Measurements from ENCODE around the gene CPNE7.
A peak's percentile ranks its signal among the peaks of the same experiment; 100 is the strongest.

Gene CPNE7

GRCh38 chr16:89575247-89576152, at the start of gene CPNE7:
CPNE7 (plus strand) TSS chr16:89575758; CDS start chr16:89575898, 140 bp downstream.
- DNase-seq = peak; percentile 29

- DNase-seq = no peak
Observed at GRCh38 chr16:89529097-89529496, 46.5 kb upstream of the CPNE7 start.

- no peak for DNase-seq
Observed at GRCh38 chr16:89530401-89531381, 44.9 kb upstream of the CPNE7 start.

- DNase-seq = no peak
Observed at GRCh38 chr16:89531821-89532526, 43.6 kb upstream of the CPNE7 start.

GRCh38 chr16:89534252-89534756, 41.3 kb upstream of the CPNE7 start:
- DNase-seq = no peak

GRCh38 chr16:89536371-89536770, 39.2 kb upstream of the CPNE7 start:
- no peak for DNase-seq

GRCh38 chr16:89536886-89537548, 38.5 kb upstream of the CPNE7 start:
- no peak for DNase-seq

- DNase-seq = no peak
Observed at GRCh38 chr16:89537549-89537925, 38.0 kb upstream of the CPNE7 start.

- no peak for DNase-seq
Observed at GRCh38 chr16:89538286-89538685, 37.3 kb upstream of the CPNE7 start.

- no peak for DNase-seq
Observed at GRCh38 chr16:89540557-89540956, 35.0 kb upstream of the CPNE7 start.

- no peak for DNase-seq
Observed at GRCh38 chr16:89541792-89542191, 33.8 kb upstream of the CPNE7 start.

- no peak for DNase-seq
Observed at GRCh38 chr16:89544113-89544512, 31.4 kb upstream of the CPNE7 start.

- no peak for DNase-seq
Observed at GRCh38 chr16:89544713-89545043, 30.9 kb upstream of the CPNE7 start.

GRCh38 chr16:89545044-89545830, 30.3 kb upstream of the CPNE7 start:
- DNase-seq = no peak

GRCh38 chr16:89545831-89546574, 29.6 kb upstream of the CPNE7 start:
- no peak for DNase-seq

- DNase-seq = no peak
Observed at GRCh38 chr16:89546781-89547180, 28.8 kb upstream of the CPNE7 start.

GRCh38 chr16:89547291-89547690, 28.3 kb upstream of the CPNE7 start:
- DNase-seq = no peak

- DNase-seq = no peak
Observed at GRCh38 chr16:89547860-89548259, 27.7 kb upstream of the CPNE7 start.

- no peak for DNase-seq
Observed at GRCh38 chr16:89548344-89549006, 27.1 kb upstream of the CPNE7 start.

Measured in NCI-H2171 (cell line).